ENCODE data around the gene PTPN11.

PTPN11 gene

GRCh38 chr12:112482733-112483132, 64.0 kb downstream of the PTPN11 start:
- H3K4me3 ChIP-seq (ENCODE audit: low read depth, low read length) = no peak overlapping the region
- H3K27me3 ChIP-seq (ENCODE audit: control insufficient read depth, insufficient read depth, low read length) = no peaks in the 10 kb centered on the region
- H3K4me1 ChIP-seq (ENCODE audit: control insufficient read depth, insufficient read depth, low read length) = no peaks in the 10 kb centered on the region
- H3K9ac ChIP-seq (ENCODE audit: low read length) = no peak overlapping the region
- no peaks in the 10 kb centered on the region for H3K9me3 ChIP-seq (ENCODE audit: control insufficient read depth, insufficient read depth, low read depth, low read length)
- H3K36me3 ChIP-seq (ENCODE audit: control insufficient read depth, insufficient read depth, low read length) = peaks cover 83% of the 10 kb centered on the region
- no peak overlapping the region for H3K27ac ChIP-seq (ENCODE audit: low read depth, low read length)

GRCh38 chr12:112486361-112486760, 67.6 kb downstream of the PTPN11 start:
- no peaks in the 10 kb centered on the region for H3K4me1 ChIP-seq (ENCODE audit: control insufficient read depth, insufficient read depth, low read length)
- H3K36me3 ChIP-seq (ENCODE audit: control insufficient read depth, insufficient read depth, low read length) = peaks cover 84% of the 10 kb centered on the region
- H3K9me3 ChIP-seq (ENCODE audit: control insufficient read depth, insufficient read depth, low read depth, low read length) = no peaks in the 10 kb centered on the region
- H3K27me3 ChIP-seq (ENCODE audit: control insufficient read depth, insufficient read depth, low read length) = no peaks in the 10 kb centered on the region
- H3K9ac ChIP-seq (ENCODE audit: low read length) = no peak overlapping the region
- H3K4me3 ChIP-seq (ENCODE audit: low read depth, low read length) = no peak overlapping the region
- no peak overlapping the region for H3K27ac ChIP-seq (ENCODE audit: low read depth, low read length)

GRCh38 chr12:112488257-112488876, 69.6 kb downstream of the PTPN11 start:
- Histone ChIP-seq H3K36me3 (ENCODE audit: control insufficient read depth, insufficient read depth, low read length) (peaks cover 81% of the 10 kb centered on the region), H3K4me1 (ENCODE audit: control insufficient read depth, insufficient read depth, low read length) (no peaks in the 10 kb centered on the region)

GRCh38 chr12:112489456-112489855, 70.7 kb downstream of the PTPN11 start:
- H3K27ac ChIP-seq (ENCODE audit: low read depth, low read length) = no peak overlapping the region
- peaks cover 79% of the 10 kb centered on the region for H3K36me3 ChIP-seq (ENCODE audit: control insufficient read depth, insufficient read depth, low read length)
- no peaks in the 10 kb centered on the region for H3K27me3 ChIP-seq (ENCODE audit: control insufficient read depth, insufficient read depth, low read length)
- H3K9ac ChIP-seq (ENCODE audit: low read length) = no peak overlapping the region
- H3K9me3 ChIP-seq (ENCODE audit: control insufficient read depth, insufficient read depth, low read depth, low read length) = no peaks in the 10 kb centered on the region
- no peaks in the 10 kb centered on the region for H3K4me1 ChIP-seq (ENCODE audit: control insufficient read depth, insufficient read depth, low read length)
- no peak overlapping the region for H3K4me3 ChIP-seq (ENCODE audit: low read depth, low read length)

More at GRCh38 chr12:112488257-112488876, 69.6 kb downstream of the PTPN11 start:
- Histone ChIP-seq H3K27me3 (ENCODE audit: control insufficient read depth, insufficient read depth, low read length) (no peaks in the 10 kb centered on the region), H3K27ac (ENCODE audit: low read depth, low read length) (no peak overlapping the region), H3K4me3 (ENCODE audit: low read depth, low read length) (no peak overlapping the region), H3K9me3 (ENCODE audit: control insufficient read depth, insufficient read depth, low read depth, low read length) (no peaks in the 10 kb centered on the region), H3K9ac (ENCODE audit: low read length) (no peak overlapping the region)

- Histone ChIP-seq H3K4me3 (ENCODE audit: low read depth, low read length) (no peak overlapping the region), H3K9me3 (ENCODE audit: control insufficient read depth, insufficient read depth, low read depth, low read length) (no peaks in the 10 kb centered on the region), H3K9ac (ENCODE audit: low read length) (no peak overlapping the region), H3K27ac (ENCODE audit: low read depth, low read length) (no peak overlapping the region), H3K36me3 (ENCODE audit: control insufficient read depth, insufficient read depth, low read length) (peaks cover 60% of the 10 kb centered on the region), H3K4me1 (ENCODE audit: control insufficient read depth, insufficient read depth, low read length) (no peaks in the 10 kb centered on the region), H3K27me3 (ENCODE audit: control insufficient read depth, insufficient read depth, low read length) (no peaks in the 10 kb centered on the region)
Observed at GRCh38 chr12:112496496-112496895, 77.7 kb downstream of the PTPN11 start.

- H3K9me3 ChIP-seq (ENCODE audit: control insufficient read depth, insufficient read depth, low read depth, low read length) = no peaks in the 10 kb centered on the region
- peaks cover 62% of the 10 kb centered on the region for H3K36me3 ChIP-seq (ENCODE audit: control insufficient read depth, insufficient read depth, low read length)
- H3K4me1 ChIP-seq (ENCODE audit: control insufficient read depth, insufficient read depth, low read length) = no peaks in the 10 kb centered on the region
- no peak overlapping the region for H3K27ac ChIP-seq (ENCODE audit: low read depth, low read length)
- H3K27me3 ChIP-seq (ENCODE audit: control insufficient read depth, insufficient read depth, low read length) = no peaks in the 10 kb centered on the region
- no peak overlapping the region for H3K9ac ChIP-seq (ENCODE audit: low read length)
- no peak overlapping the region for H3K4me3 ChIP-seq (ENCODE audit: low read depth, low read length)
Observed at GRCh38 chr12:112498580-112498979, 79.8 kb downstream of the PTPN11 start.

- Histone ChIP-seq H3K4me3 (ENCODE audit: low read depth, low read length) (no peak overlapping the region), H3K36me3 (ENCODE audit: control insufficient read depth, insufficient read depth, low read length) (peaks cover 70% of the 10 kb centered on the region), H3K27me3 (ENCODE audit: control insufficient read depth, insufficient read depth, low read length) (no peaks in the 10 kb centered on the region), H3K9me3 (ENCODE audit: control insufficient read depth, insufficient read depth, low read depth, low read length) (no peaks in the 10 kb centered on the region), H3K9ac (ENCODE audit: low read length) (no peak overlapping the region), H3K27ac (ENCODE audit: low read depth, low read length) (no peak overlapping the region), H3K4me1 (ENCODE audit: control insufficient read depth, insufficient read depth, low read length) (no peaks in the 10 kb centered on the region)
Observed at GRCh38 chr12:112503512-112503911, 84.8 kb downstream of the PTPN11 start.

- Histone ChIP-seq H3K9ac (ENCODE audit: low read length) (no peak overlapping the region), H3K4me1 (ENCODE audit: control insufficient read depth, insufficient read depth, low read length) (no peaks in the 10 kb centered on the region), H3K9me3 (ENCODE audit: control insufficient read depth, insufficient read depth, low read depth, low read length) (no peaks in the 10 kb centered on the region), H3K27me3 (ENCODE audit: control insufficient read depth, insufficient read depth, low read length) (no peaks in the 10 kb centered on the region), H3K36me3 (ENCODE audit: control insufficient read depth, insufficient read depth, low read length) (peaks cover 65% of the 10 kb centered on the region), H3K27ac (ENCODE audit: low read depth, low read length) (no peak overlapping the region), H3K4me3 (ENCODE audit: low read depth, low read length) (no peak overlapping the region)
Observed at GRCh38 chr12:112506513-112507166, 87.9 kb downstream of the PTPN11 start.

GRCh38 chr12:112513471-112513870, 94.7 kb downstream of the PTPN11 start:
- Histone ChIP-seq H3K27me3 (ENCODE audit: control insufficient read depth, insufficient read depth, low read length) (no peaks in the 10 kb centered on the region), H3K9ac (ENCODE audit: low read length) (no peak overlapping the region), H3K27ac (ENCODE audit: low read depth, low read length) (no peak overlapping the region), H3K4me3 (ENCODE audit: low read depth, low read length) (no peak overlapping the region), H3K4me1 (ENCODE audit: control insufficient read depth, insufficient read depth, low read length) (no peaks in the 10 kb centered on the region), H3K9me3 (ENCODE audit: control insufficient read depth, insufficient read depth, low read depth, low read length) (no peaks in the 10 kb centered on the region), H3K36me3 (ENCODE audit: control insufficient read depth, insufficient read depth, low read length) (no peaks in the 10 kb centered on the region)

- H3K9me3 ChIP-seq (ENCODE audit: control insufficient read depth, insufficient read depth, low read depth, low read length) = no peaks in the 10 kb centered on the region
- no peaks in the 10 kb centered on the region for H3K36me3 ChIP-seq (ENCODE audit: control insufficient read depth, insufficient read depth, low read length)
- H3K4me1 ChIP-seq (ENCODE audit: control insufficient read depth, insufficient read depth, low read length) = no peaks in the 10 kb centered on the region
- H3K27me3 ChIP-seq (ENCODE audit: control insufficient read depth, insufficient read depth, low read length) = no peaks in the 10 kb centered on the region
- no peak overlapping the region for H3K4me3 ChIP-seq (ENCODE audit: low read depth, low read length)
- H3K9ac ChIP-seq (ENCODE audit: low read length) = no peak overlapping the region
- no peak overlapping the region for H3K27ac ChIP-seq (ENCODE audit: low read depth, low read length)
Observed at GRCh38 chr12:112514456-112514855, 95.7 kb downstream of the PTPN11 start.

- no peaks in the 10 kb centered on the region for H3K27me3 ChIP-seq (ENCODE audit: control insufficient read depth, insufficient read depth, low read length)
- H3K4me1 ChIP-seq (ENCODE audit: control insufficient read depth, insufficient read depth, low read length) = no peaks in the 10 kb centered on the region
- no peaks in the 10 kb centered on the region for H3K36me3 ChIP-seq (ENCODE audit: control insufficient read depth, insufficient read depth, low read length)
- no peak overlapping the region for H3K27ac ChIP-seq (ENCODE audit: low read depth, low read length)
- H3K9ac ChIP-seq (ENCODE audit: low read length) = no peak overlapping the region
- no peaks in the 10 kb centered on the region for H3K9me3 ChIP-seq (ENCODE audit: control insufficient read depth, insufficient read depth, low read depth, low read length)
- H3K4me3 ChIP-seq (ENCODE audit: low read depth, low read length) = no peak overlapping the region
Observed at GRCh38 chr12:112514926-112515642, 96.3 kb downstream of the PTPN11 start.
